Parathyroid adenoma (tissue), 2 donors: ENCODE data around the gene RBSN.

Experiments used
- H2AFZ ChIP-seq: fragments of 300-600 bp; sonication (generic); one replicate; pipeline ENCODE4 v1.7.0; 2017; ENCODE audit warnings: antibody characterized with exemption, mild to moderate bottlenecking
- H3K27ac ChIP-seq: fragments of 300-600 bp; sonication (generic); one replicate; pipeline ENCODE4 v1.7.0; 2017
- H3K27me3 ChIP-seq: fragments of 300-600 bp; sonication (generic); one replicate; pipeline ENCODE4 v1.7.0; 2017; ENCODE audit warnings: low read length; ENCODE audit not compliant: control insufficient read depth, insufficient read depth
- H3K36me3 ChIP-seq: fragments of 300-600 bp; sonication (generic); one replicate; pipeline ENCODE4 v1.7.0; 2017; ENCODE audit warnings: low read length; ENCODE audit not compliant: control insufficient read depth, insufficient read depth
- H3K4me1 ChIP-seq: fragments of 300-600 bp; sonication (generic); one replicate; pipeline ENCODE4 v1.7.0; 2017; ENCODE audit warnings: control low read depth
- H3K4me2 ChIP-seq: fragments of 300-600 bp; sonication (generic); one replicate; pipeline ENCODE4 v1.7.0; 2017; ENCODE audit warnings: low read length
- H3K4me3 ChIP-seq: fragments of 300-600 bp; sonication (generic); one replicate; pipeline ENCODE4 v1.7.0; 2017; ENCODE audit warnings: low read depth, low read length
- H3K79me2 ChIP-seq: fragments of 300-600 bp; sonication (generic); one replicate; pipeline ENCODE4 v1.7.0; 2017; ENCODE audit warnings: control low read depth
- H3K9ac ChIP-seq: fragments of 300-600 bp; sonication (generic); one replicate; pipeline ENCODE4 v1.7.0; 2017; ENCODE audit warnings: mild to moderate bottlenecking
- H3K9me3 ChIP-seq: fragments of 300-600 bp; sonication (generic); one replicate; pipeline ENCODE4 v1.7.0; 2017; ENCODE audit warnings: low read length; ENCODE audit not compliant: control insufficient read depth
- CTCF ChIP-seq: fragments of 300-600 bp; sonication (generic); IDR thresholded peaks from one replicate; pipeline ENCODE4 v1.7.0; 2017; ENCODE audit warnings: antibody characterized with exemption, mild to moderate bottlenecking
- donor health status: primary hyperparathyroidism.

The RBSN gene

GRCh38 chr3:15102256-15102655, 3.3 kb upstream of the RBSN start:
- Histone ChIP-seq H3K27ac (peak overlapping the region; percentile 81), H3K4me1 (peaks cover 21% of the 10 kb centered on the region), H2AFZ (peak overlapping the region; percentile 48), H3K36me3 (no peaks in the 10 kb centered on the region), H3K79me2 (peaks cover 12% of the 10 kb centered on the region), H3K27me3 (no peaks in the 10 kb centered on the region), H3K9ac (no peak overlapping the region), H3K9me3 (no peaks in the 10 kb centered on the region), H3K4me3 (peak overlapping the region; percentile 32), H3K4me2 (peak overlapping the region; percentile 13)
- no peak for TF ChIP-seq CTCF

- peak overlapping the region; percentile 92 for H3K4me2 ChIP-seq
- no peak for TF ChIP-seq CTCF
- H2AFZ ChIP-seq = peak overlapping the region; percentile 95
- peaks cover 21% of the 10 kb centered on the region for H3K4me1 ChIP-seq
- peak overlapping the region; percentile 79 for H3K27ac ChIP-seq
- H3K9me3 ChIP-seq = no peaks in the 10 kb centered on the region
- no peak overlapping the region for H3K9ac ChIP-seq
- H3K27me3 ChIP-seq = no peaks in the 10 kb centered on the region
- peaks cover 12% of the 10 kb centered on the region for H3K79me2 ChIP-seq
- no peaks in the 10 kb centered on the region for H3K36me3 ChIP-seq
- H3K4me3 ChIP-seq = peak overlapping the region; percentile 83
Observed at GRCh38 chr3:15099364-15100098, 583 bp upstream of the RBSN start.

DNA sequence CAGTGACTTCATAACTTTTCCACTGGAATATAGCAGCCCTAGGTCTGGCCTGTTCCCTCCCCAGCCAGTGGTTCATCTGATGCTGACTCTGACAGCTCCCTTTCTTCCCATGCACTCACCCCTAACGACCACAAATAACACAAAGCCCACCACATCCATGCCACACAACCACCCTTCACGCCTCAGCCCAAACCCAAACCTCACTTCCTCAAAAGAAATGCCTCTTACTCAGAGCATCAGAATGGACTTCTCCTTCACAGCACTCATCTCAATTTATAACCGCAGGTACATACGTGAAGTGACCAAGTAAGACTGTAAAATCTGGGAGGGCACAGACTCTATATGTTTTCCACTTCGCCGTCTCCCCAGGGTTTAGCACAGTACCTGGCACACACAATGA, 1.1 kb downstream of the RBSN start:
- no peak for TF ChIP-seq CTCF
- peak overlapping the region; percentile 92 for H3K4me2 ChIP-seq
- no peaks in the 10 kb centered on the region for H3K9me3 ChIP-seq
- H3K4me1 ChIP-seq = peaks cover 17% of the 10 kb centered on the region
- no peak overlapping the region for H2AFZ ChIP-seq
- H3K79me2 ChIP-seq = peaks cover 12% of the 10 kb centered on the region
- H3K27ac ChIP-seq = no peak overlapping the region
- H3K27me3 ChIP-seq = no peaks in the 10 kb centered on the region
- H3K4me3 ChIP-seq = peak overlapping the region; percentile 83
- no peak overlapping the region for H3K9ac ChIP-seq
- no peaks in the 10 kb centered on the region for H3K36me3 ChIP-seq

GRCh38 chr3:15096046-15096445, 2.9 kb downstream of the RBSN start:
- no peak overlapping the region for H2AFZ ChIP-seq
- H3K27ac ChIP-seq = no peak overlapping the region
- peaks cover 2% of the 10 kb centered on the region for H3K4me1 ChIP-seq
- TF ChIP-seq CTCF = no peak
- no peak overlapping the region for H3K4me3 ChIP-seq
- H3K27me3 ChIP-seq = no peaks in the 10 kb centered on the region
- H3K9ac ChIP-seq = no peak overlapping the region
- no peaks in the 10 kb centered on the region for H3K36me3 ChIP-seq
- peaks cover 12% of the 10 kb centered on the region for H3K79me2 ChIP-seq
- no peak overlapping the region for H3K4me2 ChIP-seq
- H3K9me3 ChIP-seq = no peaks in the 10 kb centered on the region
